BJ (cell line): ENCODE measurements around the gene PPDPF. TPM values are rescaled to one million over a fixed set of nuclear protein-coding genes. Genes with fewer than 3 reads are reported as not detected.

ENCODE experiments used
- CTCF ChIA-PET: fragments of 350-600 bp; formaldehyde crosslinking; extraction: SDS; loops from one replicate; lab custom pipeline; 2021; ENCODE audit warnings: antibody characterized with exemption, inconsistent platforms; lab: Yijun Ruan, JAX
- POLR2A ChIA-PET: fragments of 300-600 bp; sonication (Branson Sonifier 250); formaldehyde crosslinking; extraction: SDS; loops from one replicate; lab custom pipeline; 2021; ENCODE audit warnings: antibody characterized with exemption; lab: Charles Lee
- DNase-seq: peaks from one replicate; pipeline ENCODE4 v3.0.0-alpha.2; 2011; ENCODE audit warnings: low read depth
- H3K27me3 ChIP-seq: 2 replicates; pipeline ENCODE4 v1.6.0; 2011; ENCODE audit warnings: low read length; ENCODE audit not compliant: control insufficient read depth, insufficient read depth
- H3K36me3 ChIP-seq: 2 replicates; pipeline ENCODE4 v1.5.1; 2011; ENCODE audit warnings: low read length; ENCODE audit not compliant: control insufficient read depth, insufficient read depth
- H3K4me3 ChIP-seq: 2 replicates; pipeline ENCODE4 v1.5.1; 2011; ENCODE audit warnings: low read depth, mild to moderate bottlenecking, control low read depth, low read length
- polyA plus RNA-seq: library from polyadenylated mRNA; depleted of rRNA; stranded (reverse); fragments of >200 nt; gene quantifications from 2 replicates; pipeline ENCODE4 v1.2.3, GENCODE V29; 2011
- TF ChIP-seq, protein P1 (sequence below): IDR thresholded peaks from 2 replicates; pipeline ENCODE4 v1.5.1; 2011; ENCODE audit warnings: low read depth, mild to moderate bottlenecking, control low read depth, inconsistent platforms, low read length, moderate library complexity; ENCODE audit not compliant: insufficient read depth

Gene PPDPF
- polyA plus RNA-seq, 1 experiment, result 26.9 TPM

DNA sequence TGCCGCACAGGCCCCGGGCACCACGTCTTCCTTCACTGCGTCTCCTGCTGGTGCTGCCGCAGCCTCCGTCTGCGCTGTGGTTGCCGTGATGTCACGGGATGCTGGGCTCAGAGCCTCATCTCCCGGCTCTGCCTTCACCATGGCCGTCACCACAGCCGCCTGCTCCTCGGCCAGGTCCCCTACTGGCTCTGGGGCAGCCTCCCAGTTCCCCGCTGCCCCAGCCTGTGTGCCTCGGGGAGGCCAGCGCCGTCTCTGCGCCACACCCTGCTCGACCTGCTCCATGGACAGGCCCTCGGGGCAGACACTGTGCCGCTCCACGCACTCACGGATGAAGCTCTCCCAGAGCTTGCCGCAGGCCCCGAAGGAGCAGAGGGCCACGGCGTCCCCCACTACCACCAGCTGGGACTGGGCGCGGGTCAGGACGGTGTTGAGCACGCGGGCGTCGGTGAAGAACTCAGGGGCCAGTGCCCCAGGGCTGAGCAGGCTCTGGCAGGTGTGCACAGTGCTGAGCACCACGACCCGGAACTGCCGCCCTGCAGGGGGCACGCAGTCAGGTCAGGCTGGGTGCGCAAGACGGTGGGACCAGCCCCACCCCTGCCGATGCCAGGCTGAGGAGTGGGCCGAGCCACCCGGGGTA lies 45.3 kb downstream of the PPDPF start:
- ChIA-PET POLR2A (interaction anchor here (0.6 kb wide), 1 partner anchor 8 kb away, joined by 3 read pairs; the partner anchor contains the start of gene HELZ2), CTCF (no interaction called here)
- H3K4me3 ChIP-seq, result no peak overlapping the region
- H3K36me3 ChIP-seq, result peaks cover 24% of the 10 kb centered on the region
- DNase-seq, result no peak
- TF ChIP-seq, protein P1, sequence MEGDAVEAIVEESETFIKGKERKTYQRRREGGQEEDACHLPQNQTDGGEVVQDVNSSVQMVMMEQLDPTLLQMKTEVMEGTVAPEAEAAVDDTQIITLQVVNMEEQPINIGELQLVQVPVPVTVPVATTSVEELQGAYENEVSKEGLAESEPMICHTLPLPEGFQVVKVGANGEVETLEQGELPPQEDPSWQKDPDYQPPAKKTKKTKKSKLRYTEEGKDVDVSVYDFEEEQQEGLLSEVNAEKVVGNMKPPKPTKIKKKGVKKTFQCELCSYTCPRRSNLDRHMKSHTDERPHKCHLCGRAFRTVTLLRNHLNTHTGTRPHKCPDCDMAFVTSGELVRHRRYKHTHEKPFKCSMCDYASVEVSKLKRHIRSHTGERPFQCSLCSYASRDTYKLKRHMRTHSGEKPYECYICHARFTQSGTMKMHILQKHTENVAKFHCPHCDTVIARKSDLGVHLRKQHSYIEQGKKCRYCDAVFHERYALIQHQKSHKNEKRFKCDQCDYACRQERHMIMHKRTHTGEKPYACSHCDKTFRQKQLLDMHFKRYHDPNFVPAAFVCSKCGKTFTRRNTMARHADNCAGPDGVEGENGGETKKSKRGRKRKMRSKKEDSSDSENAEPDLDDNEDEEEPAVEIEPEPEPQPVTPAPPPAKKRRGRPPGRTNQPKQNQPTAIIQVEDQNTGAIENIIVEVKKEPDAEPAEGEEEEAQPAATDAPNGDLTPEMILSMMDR, result no peak
- no peaks in the 10 kb centered on the region for H3K27me3 ChIP-seq

DNA sequence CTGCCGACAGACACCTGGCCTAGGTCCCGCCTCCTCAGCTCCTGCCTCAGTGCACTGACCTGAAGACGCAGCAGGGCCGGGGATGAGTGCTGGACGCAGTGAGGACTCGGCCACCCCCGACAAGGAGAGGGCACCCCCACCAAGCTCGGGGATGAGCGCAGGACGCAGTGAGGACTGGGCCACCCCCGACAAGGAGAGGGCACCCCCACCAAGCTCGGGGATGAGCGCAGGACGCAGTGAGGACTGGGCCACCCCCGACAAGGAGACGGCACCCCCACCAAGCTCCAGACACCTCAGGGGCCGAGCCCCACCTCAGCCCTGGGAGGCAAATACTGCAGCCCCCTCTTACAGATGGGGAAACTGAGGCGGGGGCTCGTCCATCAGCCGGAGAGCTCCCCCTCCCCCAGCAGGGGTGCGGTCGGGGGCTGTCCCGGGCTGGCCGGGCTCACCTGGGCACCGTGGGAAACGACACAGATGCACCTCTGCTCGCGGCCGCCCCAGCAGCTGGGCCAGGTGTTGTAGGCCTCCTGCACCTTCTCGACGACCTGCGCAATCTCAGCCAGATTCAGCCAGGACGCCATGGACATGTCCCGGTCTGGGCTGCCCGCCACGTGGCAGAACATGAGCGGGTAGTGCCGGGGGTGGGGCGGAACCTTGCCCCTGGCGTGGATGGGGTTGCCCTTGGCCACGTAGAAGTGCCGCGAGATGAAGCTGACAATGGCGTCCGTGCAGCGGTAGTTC lies 46.0 kb downstream of the PPDPF start:
- DNase-seq, result no peak
- TF ChIP-seq, protein P1, result no peak
- ChIA-PET POLR2A (no interaction called here), CTCF (interaction anchor here (1.0 kb wide), 1 partner anchor 28 kb away, joined by 3 read pairs; no protein-coding TSS in a partner anchor)
- Histone ChIP-seq H3K4me3 (no peak overlapping the region), H3K27me3 (no peaks in the 10 kb centered on the region), H3K36me3 (peaks cover 19% of the 10 kb centered on the region)

DNA sequence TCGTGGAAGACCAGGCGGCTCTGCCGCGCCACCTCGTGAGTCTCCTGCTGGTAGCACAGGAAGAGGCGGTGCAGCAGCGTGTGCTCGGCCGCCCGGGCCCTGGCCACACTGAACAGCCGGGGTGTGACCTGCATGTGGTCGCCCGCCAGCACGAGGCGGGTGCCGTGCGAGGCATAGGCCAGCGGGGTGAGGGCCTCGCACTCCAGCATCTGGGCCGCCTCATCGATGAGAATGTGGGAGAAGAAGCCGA lies 46.5 kb downstream of the PPDPF start:
- no peaks in the 10 kb centered on the region for H3K27me3 ChIP-seq
- no peak for DNase-seq
- CTCF ChIA-PET, result interaction anchor here (1.0 kb wide), 1 partner anchor 29 kb away, joined by 3 read pairs; no protein-coding TSS in a partner anchor
- peaks cover 19% of the 10 kb centered on the region for H3K36me3 ChIP-seq
- TF ChIP-seq, protein P1, result no peak
- H3K4me3 ChIP-seq, result no peak overlapping the region
- POLR2A ChIA-PET, result no interaction called here

DNA sequence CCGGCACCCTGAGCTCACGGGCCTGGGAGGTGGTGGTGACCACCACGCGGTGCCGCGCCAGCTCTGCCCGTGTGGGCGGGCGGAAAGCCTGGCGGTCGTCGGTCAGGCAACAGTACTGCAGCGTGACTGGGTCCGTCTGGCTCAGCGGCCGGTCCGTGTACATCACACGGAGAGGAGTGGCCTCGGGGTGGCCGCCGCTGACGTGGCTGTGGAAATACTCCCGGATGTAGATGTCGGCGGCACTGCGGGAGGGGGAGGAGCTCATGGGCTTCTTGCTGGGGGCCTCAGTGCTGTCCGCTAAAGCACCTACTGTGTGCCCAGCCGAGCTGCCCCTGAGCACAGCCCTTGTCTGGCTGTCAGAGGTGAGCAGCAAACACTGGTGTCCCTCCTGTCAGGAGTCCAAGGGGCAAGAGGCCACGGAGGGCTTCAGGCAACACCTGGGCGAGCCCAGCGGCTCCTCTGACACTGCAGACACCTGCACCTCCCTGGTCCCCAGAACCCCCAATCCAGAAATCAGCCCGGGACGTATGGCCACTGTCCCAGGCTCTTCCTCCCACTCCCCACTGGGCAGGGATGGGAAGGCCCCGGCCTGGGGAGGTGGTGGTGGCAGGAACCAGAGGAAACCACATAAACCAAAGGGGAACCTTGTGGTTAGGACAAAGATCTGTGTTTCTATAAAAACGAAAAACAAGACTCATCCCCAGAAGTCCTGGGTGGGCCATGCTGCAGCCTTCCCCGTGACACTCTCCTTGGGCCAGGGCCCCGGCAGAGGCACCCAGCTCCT lies 47.0 kb downstream of the PPDPF start:
- CTCF ChIA-PET, result interaction anchor here (1.0 kb wide), 1 partner anchor 29 kb away, joined by 3 read pairs; no protein-coding TSS in a partner anchor
- Histone ChIP-seq H3K27me3 (no peaks in the 10 kb centered on the region), H3K36me3 (peaks cover 18% of the 10 kb centered on the region), H3K4me3 (no peak overlapping the region)
- no peak for DNase-seq
- POLR2A ChIA-PET, result no interaction called here
- TF ChIP-seq, protein P1, result no peak
